IPS-18c (cell line): ENCODE data around the gene ASB6.
"Not testable (repeated sequence)": the region's sequence is repeated elsewhere in the genome, so short reads cannot be mapped to it uniquely, and the experiment has no call there.

Experiments used
- H3K4me3 ChIP-seq: 2 replicates; pipeline ENCODE4 v1.7.0; 2013; ENCODE audit warnings: low read depth, mild to moderate bottlenecking, low read length, moderate library complexity; ENCODE audit not compliant: insufficient read depth
- H3K9me3 ChIP-seq: one replicate; pipeline ENCODE4 v1.6.1; 2013; ENCODE audit warnings: mild to moderate bottlenecking, low read length, moderate library complexity; ENCODE audit not compliant: control insufficient read depth, insufficient read depth

The ASB6 gene

GRCh38 chr9:129606161-129607026 lies 35.6 kb downstream of the ASB6 start:
- Histone ChIP-seq H3K9me3 (no peaks in the 10 kb centered on the region), H3K4me3 (no peak overlapping the region)

- no peak overlapping the region for H3K4me3 ChIP-seq
Observed at GRCh38 chr9:129604766-129605163, 37.2 kb downstream of the ASB6 start.

GRCh38 chr9:129604056-129604765 lies 37.7 kb downstream of the ASB6 start:
- Histone ChIP-seq H3K9me3 (no peaks in the 10 kb centered on the region), H3K4me3 (no peak overlapping the region)

More at GRCh38 chr9:129604766-129605163, 37.2 kb downstream of the ASB6 start:
- H3K9me3 ChIP-seq, result no peaks in the 10 kb centered on the region

GRCh38 chr9:129602598-129603415 lies 39.1 kb downstream of the ASB6 start:
- Histone ChIP-seq H3K4me3 (no peak overlapping the region), H3K9me3 (no peaks in the 10 kb centered on the region)

GRCh38 chr9:129601082-129601674 lies 40.8 kb downstream of the ASB6 start:
- Histone ChIP-seq H3K9me3 (no peaks in the 10 kb centered on the region), H3K4me3 (no peak overlapping the region)

GRCh38 chr9:129598089-129598596 lies 43.8 kb downstream of the ASB6 start:
- H3K4me3 ChIP-seq, result peak overlapping the region; percentile 63; the same call in 1 of the 2 replicates
- H3K9me3 ChIP-seq, result no peaks in the 10 kb centered on the region

- H3K9me3 ChIP-seq, result no peaks in the 10 kb centered on the region
- H3K4me3 ChIP-seq, result peak overlapping the region; percentile 63
Observed at GRCh38 chr9:129597355-129598088, 44.4 kb downstream of the ASB6 start.

- peak overlapping the region; percentile 46 for H3K4me3 ChIP-seq
- H3K9me3 ChIP-seq, result no peaks in the 10 kb centered on the region
Observed at GRCh38 chr9:129596541-129597331, 45.2 kb downstream of the ASB6 start.

GRCh38 chr9:129595903-129596540 lies 45.9 kb downstream of the ASB6 start:
- peak overlapping the region; percentile 46; the same call in 1 of the 2 replicates for H3K4me3 ChIP-seq
- no peaks in the 10 kb centered on the region for H3K9me3 ChIP-seq

- Histone ChIP-seq H3K4me3 (no peak overlapping the region), H3K9me3 (no peaks in the 10 kb centered on the region)
Observed at GRCh38 chr9:129595311-129595741, 46.6 kb downstream of the ASB6 start.

GRCh38 chr9:129594632-129595031 lies 47.3 kb downstream of the ASB6 start:
- no peaks in the 10 kb centered on the region for H3K9me3 ChIP-seq

GRCh38 chr9:129592790-129593189 lies 49.2 kb downstream of the ASB6 start:
- not testable (repeated sequence) for H3K9me3 ChIP-seq, H3K4me3 ChIP-seq

More at GRCh38 chr9:129594632-129595031, 47.3 kb downstream of the ASB6 start:
- H3K4me3 ChIP-seq, result no peak overlapping the region

- H3K4me3 ChIP-seq, result no peak overlapping the region
Observed at GRCh38 chr9:129591916-129592315, 50.0 kb downstream of the ASB6 start.

GRCh38 chr9:129590466-129590865 lies 51.5 kb downstream of the ASB6 start:
- Histone ChIP-seq H3K4me3 (no peak overlapping the region), H3K9me3 (no peaks in the 10 kb centered on the region)

More at GRCh38 chr9:129591916-129592315, 50.0 kb downstream of the ASB6 start:
- H3K9me3 ChIP-seq, result no peaks in the 10 kb centered on the region
